Caco-2 (cell line): Measurements from ENCODE around the gene LHX6. TPM values are rescaled to one million over a fixed set of nuclear protein-coding genes. Genes with fewer than 3 reads are reported as not detected.

Experiments used
- BruUV-seq: library from RNA; stranded (reverse); fragments of 400-500 nt; replicated peaks from 2 replicates; lab custom pipeline; 2021; lab: Mats Ljungman, UMichigan
- CTCF ChIA-PET: fragments of 300-600 bp; sonication (Branson Sonifier 250); formaldehyde crosslinking; loops from one replicate; lab custom pipeline; 2022; ENCODE audit warnings: antibody characterized with exemption; lab: Charles Lee
- POLR2A ChIA-PET: fragments of 300-600 bp; sonication (Branson Sonifier 250); formaldehyde crosslinking; loops from one replicate; lab custom pipeline; 2022; ENCODE audit warnings: antibody characterized with exemption; lab: Charles Lee
- DNase-seq, 2 experiments: peaks; one replicate each; pipeline versions ENCODE4 v3.0.0 to v3.0.0-alpha.2; 2020 to 2022
- H3K27me3 ChIP-seq: replicated peaks from 2 replicates; pipeline ENCODE4 v1.6.0; 2011; ENCODE audit warnings: low read length; ENCODE audit not compliant: control insufficient read depth, insufficient read depth
- H3K36me3 ChIP-seq: 2 replicates; pipeline ENCODE4 v1.5.1; 2011; ENCODE audit warnings: low read length; ENCODE audit not compliant: control insufficient read depth, insufficient read depth
- H3K4me1 ChIP-seq: fragments of 250-450 bp; sonication (Bioruptor Pico); 2 replicates; pipeline ENCODE4 v1.5.1; 2020; ENCODE audit warnings: mild to moderate bottlenecking
- H3K4me3 ChIP-seq: 2 replicates; pipeline ENCODE4 v1.5.1; 2011; ENCODE audit warnings: low read depth, mild to moderate bottlenecking, control low read depth, low read length
- H3K9me3 ChIP-seq: fragments of 250-450 bp; sonication (Bioruptor Pico); 2 replicates; pipeline ENCODE4 v1.5.1; 2020; ENCODE audit warnings: mild to moderate bottlenecking, moderate library complexity
- H3K27ac Mint-ChIP-seq: one replicate; pipeline ENCODE4 v1.8.0; 2022; ENCODE audit warnings: mixed read lengths; ENCODE audit not compliant: unreplicated experiment
- H3K27me3 Mint-ChIP-seq: one replicate; pipeline ENCODE4 v1.8.0; 2022; ENCODE audit warnings: mixed read lengths; ENCODE audit not compliant: insufficient read depth, unreplicated experiment
- H3K36me3 Mint-ChIP-seq: one replicate; pipeline ENCODE4 v1.8.0; 2022; ENCODE audit warnings: mild to moderate bottlenecking, mixed read lengths; ENCODE audit not compliant: insufficient read depth, unreplicated experiment
- H3K4me1 Mint-ChIP-seq: one replicate; pipeline ENCODE4 v1.8.0; 2022; ENCODE audit warnings: low read depth, mixed read lengths; ENCODE audit not compliant: unreplicated experiment
- H3K4me3 Mint-ChIP-seq: one replicate; pipeline ENCODE4 v1.8.0; 2022; ENCODE audit warnings: mild to moderate bottlenecking, moderate library complexity, mixed read lengths; ENCODE audit not compliant: unreplicated experiment
- H3K9me3 Mint-ChIP-seq: one replicate; pipeline ENCODE4 v1.8.0; 2022; ENCODE audit warnings: mixed read lengths; ENCODE audit not compliant: unreplicated experiment
- CTCF ChIP-seq, 2 experiments: fragments of 200-600 bp in 1 of 2; IDR thresholded peaks; 1 replicate in 1 of 2; 2 replicates in 1 of 2; pipeline versions ENCODE4 v1.5.1 to v1.8.0; 2011 to 2022; ENCODE audit warnings: antibody characterized with exemption in 1 of 2, control low read depth in 1 of 2, inconsistent platforms in 1 of 2, low read depth in 1 of 2, low read length in 1 of 2, mild to moderate bottlenecking in 1 of 2, moderate library complexity in 1 of 2; ENCODE audit not compliant: insufficient read depth in 1 of 2, severe bottlenecking in 1 of 2, unreplicated experiment in 1 of 2
- intact Hi-C: fragments of 100-400 bp; cut with micrococcal nuclease; formaldehyde crosslinking; loops from one replicate; pipeline ENCODE4 v1.10.0; 2022; ENCODE audit not compliant: unreplicated experiment
- total RNA-seq: library from RNA; stranded (reverse); gene quantifications from 2 replicates; pipeline ENCODE4 v1.2.3, GENCODE V29; 2022

The LHX6 gene
- total RNA-seq, 1 experiment from 2014 or later = 6.1 TPM

GRCh38 chr9:122226142-122226757 lies 2.5 kb downstream of the LHX6 start:
- H3K27me3 ChIP-seq = peaks cover 1% of the 10 kb centered on the region; the same call in 1 of the 2 replicates
- H3K4me3 Mint-ChIP-seq = no peak overlapping the region
- intact Hi-C loops = no loop called here
- no peaks in the 10 kb centered on the region for H3K36me3 ChIP-seq
- H3K4me3 ChIP-seq = no peak overlapping the region
- DNase-seq = no peak
- BruUV-seq = no TSS peak
- H3K27ac Mint-ChIP-seq = no peak overlapping the region
- H3K4me1 Mint-ChIP-seq = no peaks in the 10 kb centered on the region
- no peak for TF ChIP-seq CTCF (IDR thresholded peaks at IDR 0.05; ENCODE audit: insufficient read depth in 1 of 2, low read depth in 1 of 2, low read length in 1 of 2, severe bottlenecking in 1 of 2, unreplicated experiment in 1 of 2)
- H3K27me3 Mint-ChIP-seq = peaks cover 5% of the 10 kb centered on the region
- ChIA-PET CTCF (no interaction called here), POLR2A (no interaction called here)
- no peaks in the 10 kb centered on the region for H3K9me3 ChIP-seq
- H3K4me1 ChIP-seq = 0 out of 2 replicates have a peak, but pooled peaks cover 5% of the 10 kb centered on the region
- no peaks in the 10 kb centered on the region for H3K9me3 Mint-ChIP-seq
- H3K36me3 Mint-ChIP-seq = no peaks in the 10 kb centered on the region

GRCh38 chr9:122225312-122226141 lies 3.2 kb downstream of the LHX6 start:
- no peak for TF ChIP-seq CTCF (IDR thresholded peaks at IDR 0.05; ENCODE audit: insufficient read depth in 1 of 2, low read depth in 1 of 2, low read length in 1 of 2, severe bottlenecking in 1 of 2, unreplicated experiment in 1 of 2)
- Histone ChIP-seq H3K27me3 (peaks cover 1% of the 10 kb centered on the region; the same call in 1 of the 2 replicates), H3K4me3 (no peak overlapping the region), H3K36me3 (no peaks in the 10 kb centered on the region), H3K9me3 (no peaks in the 10 kb centered on the region), H3K4me1 (no peaks in the 10 kb centered on the region)
- Mint-ChIP-seq H3K36me3 (no peaks in the 10 kb centered on the region), H3K4me1 (no peaks in the 10 kb centered on the region), H3K27me3 (peaks cover 5% of the 10 kb centered on the region), H3K4me3 (no peak overlapping the region), H3K9me3 (no peaks in the 10 kb centered on the region), H3K27ac (no peak overlapping the region)
- BruUV-seq = no TSS peak
- POLR2A ChIA-PET = no interaction called here
- CTCF ChIA-PET = no interaction called here
- intact Hi-C loops = no loop called here
- no peak for DNase-seq

GRCh38 chr9:122223435-122223834 lies 5.3 kb downstream of the LHX6 start:
- H3K4me3 Mint-ChIP-seq = no peak overlapping the region
- H3K4me1 Mint-ChIP-seq = no peaks in the 10 kb centered on the region
- intact Hi-C loops = no loop called here

More at GRCh38 chr9:122223435-122223834, 5.3 kb downstream of the LHX6 start:
- Histone ChIP-seq H3K4me3 (no peak overlapping the region), H3K4me1 (no peaks in the 10 kb centered on the region), H3K27me3 (no peaks in the 10 kb centered on the region), H3K36me3 (no peaks in the 10 kb centered on the region), H3K9me3 (no peaks in the 10 kb centered on the region)
- H3K36me3 Mint-ChIP-seq = no peaks in the 10 kb centered on the region
- POLR2A ChIA-PET = no interaction called here
- H3K27ac Mint-ChIP-seq = no peak overlapping the region
- DNase-seq = no peak
- no peak for TF ChIP-seq CTCF (IDR thresholded peaks at IDR 0.05; ENCODE audit: insufficient read depth in 1 of 2, low read depth in 1 of 2, low read length in 1 of 2, severe bottlenecking in 1 of 2, unreplicated experiment in 1 of 2)
- H3K9me3 Mint-ChIP-seq = no peaks in the 10 kb centered on the region
- H3K27me3 Mint-ChIP-seq = peaks cover 5% of the 10 kb centered on the region
- BruUV-seq = no TSS peak
- CTCF ChIA-PET = interaction anchor here (1.1 kb wide), 1 partner anchor 127 kb away, joined by 3 read pairs; no protein-coding TSS in a partner anchor
